ENCODE results near the gene RALY.
A peak's percentile ranks its signal among the peaks of the same experiment; 100 is the strongest.

Gene RALY

DNA sequence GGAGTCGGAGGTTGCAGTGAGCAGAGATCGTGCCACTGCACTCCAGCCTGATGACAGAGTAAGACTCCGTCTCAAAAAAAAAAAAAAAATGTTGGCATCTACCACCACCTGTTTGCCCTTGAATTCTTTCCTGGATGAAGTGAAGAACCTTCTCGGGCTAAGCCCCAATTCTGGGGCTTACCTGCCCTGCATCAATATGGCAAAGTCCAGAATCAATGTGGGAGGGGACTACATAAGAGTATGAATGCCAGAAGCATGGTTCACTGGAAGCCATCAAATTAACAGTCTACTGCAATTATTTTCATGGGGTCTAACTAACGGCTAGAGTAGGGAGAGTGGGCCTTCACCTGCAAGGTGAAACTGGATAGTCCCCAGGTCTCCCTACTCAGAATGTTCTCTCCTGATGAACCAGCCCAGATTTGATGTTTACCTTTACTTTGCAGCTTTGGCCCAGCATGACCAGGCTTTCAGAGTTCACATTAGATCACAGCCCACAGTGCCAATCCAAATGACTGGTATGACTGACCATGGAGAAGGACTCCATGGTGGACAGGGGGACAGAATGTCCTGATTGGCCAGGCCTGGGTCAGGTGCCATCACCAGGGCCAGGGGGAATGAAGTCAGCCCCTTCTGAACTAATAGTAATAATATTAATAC is 7.0 kb upstream of the RALY start:
- WGBS = 93% methylated on average over 5 of the region's 5 CpGs
- Histone ChIP-seq H3K36me3 (ENCODE audit: insufficient read depth, low read length) (no peaks in the 10 kb centered on the region), H3K4me3 (ENCODE audit: low read length) (no peak overlapping the region), H3K9ac (ENCODE audit: low read depth, low read length) (no peak overlapping the region), H3K27ac (ENCODE audit: low read depth, low read length) (no peak overlapping the region), H3K9me3 (ENCODE audit: insufficient read depth, low read depth, low read length) (no peaks in the 10 kb centered on the region), H3K4me1 (ENCODE audit: insufficient read depth, low read length) (no peaks in the 10 kb centered on the region), H3K27me3 (ENCODE audit: insufficient read depth, low read length) (no peaks in the 10 kb centered on the region)

DNA sequence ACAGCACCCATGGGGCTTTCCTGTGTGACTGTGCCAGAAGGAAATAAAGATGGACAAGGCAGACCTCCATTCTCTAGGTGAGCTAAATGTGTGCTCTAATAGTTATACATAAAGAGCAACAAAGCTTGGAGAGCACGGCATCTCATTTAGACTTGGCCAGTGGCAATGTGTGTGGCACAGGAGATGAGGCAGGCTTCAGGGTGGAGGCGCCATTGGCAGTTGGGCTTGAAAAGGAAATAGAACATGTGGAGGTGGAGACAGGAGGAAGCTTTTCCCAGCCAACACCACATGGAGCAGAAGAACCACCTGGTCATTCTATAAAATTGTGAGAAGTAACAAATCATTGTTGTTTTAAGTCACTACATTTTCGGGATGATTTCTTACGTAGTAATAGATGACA is 3.6 kb upstream of the RALY start:
- Histone ChIP-seq H3K36me3 (ENCODE audit: insufficient read depth, low read length) (no peaks in the 10 kb centered on the region), H3K4me1 (ENCODE audit: insufficient read depth, low read length) (peaks cover 11% of the 10 kb centered on the region), H3K9me3 (ENCODE audit: insufficient read depth, low read depth, low read length) (no peaks in the 10 kb centered on the region), H3K27me3 (ENCODE audit: insufficient read depth, low read length) (no peaks in the 10 kb centered on the region), H3K27ac (ENCODE audit: low read depth, low read length) (no peak overlapping the region), H3K4me3 (ENCODE audit: low read length) (no peak overlapping the region), H3K9ac (ENCODE audit: low read depth, low read length) (no peak overlapping the region)
- WGBS = 95% methylated on average over 4 of the region's 4 CpGs

DNA sequence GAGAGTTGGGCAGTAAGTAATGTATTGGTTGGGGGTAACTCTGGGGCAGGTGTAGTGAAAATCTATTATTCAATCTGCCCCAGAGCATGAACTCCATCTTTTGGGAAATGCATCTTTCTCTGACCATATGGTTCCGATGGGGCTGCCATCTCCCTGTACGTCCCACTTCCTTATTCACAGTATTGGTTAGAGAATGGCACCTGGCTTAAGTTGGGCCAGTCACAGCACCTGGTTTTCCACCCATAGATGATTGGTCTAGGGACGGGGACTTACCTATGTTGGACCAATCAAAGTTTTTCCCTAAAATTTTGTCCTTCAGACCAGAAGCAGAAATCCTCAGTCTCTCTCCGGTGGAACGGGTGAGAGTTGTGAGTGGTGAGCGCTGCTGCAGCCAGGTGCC is 2.2 kb upstream of the RALY start:
- Histone ChIP-seq H3K27ac (ENCODE audit: low read depth, low read length) (no peak overlapping the region), H3K27me3 (ENCODE audit: insufficient read depth, low read length) (no peaks in the 10 kb centered on the region), H3K9ac (ENCODE audit: low read depth, low read length) (no peak overlapping the region), H3K4me3 (ENCODE audit: low read length) (peak overlapping the region; percentile 70), H3K36me3 (ENCODE audit: insufficient read depth, low read length) (no peaks in the 10 kb centered on the region), H3K4me1 (ENCODE audit: insufficient read depth, low read length) (peaks cover 19% of the 10 kb centered on the region), H3K9me3 (ENCODE audit: insufficient read depth, low read depth, low read length) (no peaks in the 10 kb centered on the region)
- 87% methylated on average over 6 of the region's 6 CpGs for WGBS

DNA sequence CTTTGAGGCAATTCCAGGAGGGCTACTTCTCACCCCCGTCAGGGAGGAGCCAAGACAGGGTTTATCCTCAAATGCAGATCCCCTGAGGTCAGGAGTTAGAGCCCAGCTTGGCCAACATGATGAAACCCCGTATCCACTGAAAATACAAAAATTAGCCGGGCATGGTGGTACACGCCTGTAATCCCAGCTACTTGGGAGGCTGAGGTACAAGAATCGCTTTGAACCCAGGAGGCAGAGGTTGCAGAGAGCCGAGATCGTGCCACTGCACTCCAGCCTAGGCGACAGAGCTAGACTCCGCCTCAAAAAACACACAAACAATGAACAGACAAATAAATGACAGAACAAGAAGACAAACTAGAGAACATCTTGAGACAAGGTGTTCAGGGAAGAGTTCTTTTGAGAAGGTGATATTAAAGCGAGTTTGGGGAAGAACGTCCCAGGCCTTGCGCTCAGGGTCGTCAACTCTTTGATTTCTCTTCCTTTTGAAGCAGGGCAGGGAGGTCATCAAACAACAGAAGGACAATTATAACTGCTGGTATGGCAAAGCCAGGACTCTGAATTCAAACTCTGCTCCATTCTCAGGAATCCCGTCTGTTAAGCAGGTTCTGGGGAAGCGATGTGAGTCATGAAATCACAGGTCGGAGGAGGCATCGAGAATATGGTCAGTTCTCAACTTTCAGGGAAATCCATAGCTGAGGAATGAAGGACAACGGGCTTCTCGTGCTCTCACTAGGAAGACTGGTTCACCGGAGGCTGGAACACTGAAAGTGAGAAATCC is 1.4 kb upstream of the RALY start:
- H3K9ac ChIP-seq (ENCODE audit: low read depth, low read length) = peak overlapping the region; percentile 82
- no peaks in the 10 kb centered on the region for H3K27me3 ChIP-seq (ENCODE audit: insufficient read depth, low read length)
- no peaks in the 10 kb centered on the region for H3K9me3 ChIP-seq (ENCODE audit: insufficient read depth, low read depth, low read length)
- peak overlapping the region; percentile 70 for H3K4me3 ChIP-seq (ENCODE audit: low read length)
- 39% methylated on average over 19 of the region's 20 CpGs for WGBS
- no peaks in the 10 kb centered on the region; the same call in 1 of the 2 replicates for H3K36me3 ChIP-seq (ENCODE audit: insufficient read depth, low read length)
- H3K27ac ChIP-seq (ENCODE audit: low read depth, low read length) = peak overlapping the region; percentile 90
- H3K4me1 ChIP-seq (ENCODE audit: insufficient read depth, low read length) = peaks cover 19% of the 10 kb centered on the region

DNA sequence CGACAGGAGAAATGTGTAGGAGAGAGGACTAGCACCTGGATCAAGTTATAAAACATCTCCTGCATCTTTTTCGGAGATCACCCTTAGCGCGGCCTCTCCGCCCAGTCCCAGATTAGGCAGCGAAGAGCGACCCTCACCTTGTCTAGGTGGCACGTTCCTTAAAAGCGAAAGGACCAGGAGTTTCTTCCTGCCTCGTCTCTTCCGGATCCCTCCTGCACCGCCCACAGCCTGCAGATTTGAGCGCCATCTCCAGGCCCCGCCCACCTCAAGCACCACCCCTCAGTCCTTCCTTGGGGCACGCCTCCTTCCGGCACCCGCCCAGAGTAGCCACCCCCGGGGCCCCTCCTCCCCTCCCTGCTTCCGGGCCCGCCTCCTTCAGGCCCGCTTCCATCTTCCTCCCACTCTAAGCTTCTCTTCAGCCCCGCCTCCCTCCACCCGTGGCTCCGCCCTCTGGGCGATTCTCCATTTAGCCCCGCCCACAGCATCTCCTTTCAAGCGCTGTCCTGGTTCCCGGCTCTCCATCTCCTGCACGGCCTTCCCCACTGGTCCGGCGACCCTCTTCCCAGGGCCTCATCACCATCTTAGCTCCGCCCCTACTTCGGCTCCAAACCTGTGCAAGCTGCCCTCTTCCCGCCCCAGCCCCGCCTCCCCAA is 662 bp upstream of the RALY start:
- WGBS = 0% methylated on average over 35 of the region's 35 CpGs

DNA sequence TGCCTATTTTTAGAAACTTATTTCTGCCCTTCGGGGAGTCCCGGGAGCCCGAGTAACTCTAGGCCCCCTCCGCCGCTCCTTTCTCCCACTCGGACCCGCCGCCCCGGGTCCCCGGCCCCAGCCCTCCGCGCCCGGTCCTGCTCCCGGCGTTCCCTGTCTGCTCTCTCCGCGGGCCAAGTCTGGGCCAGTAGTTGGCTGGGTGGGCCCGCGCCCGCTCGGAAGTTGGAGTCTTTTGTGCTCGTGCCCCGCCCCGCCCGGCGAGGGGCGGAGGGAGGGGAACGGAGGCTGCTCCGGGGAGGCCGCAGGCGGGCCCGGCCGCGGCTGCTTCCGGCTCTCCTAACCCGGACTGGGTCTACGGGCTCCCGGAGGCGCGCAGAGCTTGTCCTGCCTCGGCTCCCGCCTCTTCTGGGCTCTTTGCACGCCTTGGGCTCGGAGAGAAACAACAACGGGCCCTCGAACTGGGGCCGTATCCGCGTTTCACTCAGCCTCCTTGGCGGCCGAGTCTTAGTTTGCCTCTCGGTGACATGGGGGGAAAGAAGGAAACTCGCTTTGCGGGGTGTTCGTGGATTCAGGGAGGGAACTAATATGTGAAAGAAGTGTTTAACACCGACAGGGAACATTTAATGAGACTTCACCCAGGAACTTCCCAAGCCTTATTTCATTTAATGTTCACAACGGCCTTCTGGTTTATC is 657 bp downstream of the RALY start:
- Histone ChIP-seq H3K27ac (ENCODE audit: low read depth, low read length) (peak overlapping the region; percentile 99), H3K27me3 (ENCODE audit: insufficient read depth, low read length) (no peaks in the 10 kb centered on the region), H3K36me3 (ENCODE audit: insufficient read depth, low read length) (no peaks in the 10 kb centered on the region; the same call in 1 of the 2 replicates), H3K4me3 (ENCODE audit: low read length) (peak overlapping the region; percentile 70), H3K4me1 (ENCODE audit: insufficient read depth, low read length) (peaks cover 19% of the 10 kb centered on the region), H3K9me3 (ENCODE audit: insufficient read depth, low read depth, low read length) (no peaks in the 10 kb centered on the region), H3K9ac (ENCODE audit: low read depth, low read length) (peak overlapping the region; percentile 91)
- WGBS = under 1% methylated on average over 57 of the region's 57 CpGs

More for the DNA sequence above, 662 bp upstream of the RALY start:
- Histone ChIP-seq H3K27me3 (ENCODE audit: insufficient read depth, low read length) (no peaks in the 10 kb centered on the region), H3K9ac (ENCODE audit: low read depth, low read length) (peak overlapping the region; percentile 91), H3K27ac (ENCODE audit: low read depth, low read length) (peak overlapping the region; percentile 99), H3K4me1 (ENCODE audit: insufficient read depth, low read length) (peaks cover 19% of the 10 kb centered on the region), H3K36me3 (ENCODE audit: insufficient read depth, low read length) (no peaks in the 10 kb centered on the region; the same call in 1 of the 2 replicates), H3K9me3 (ENCODE audit: insufficient read depth, low read depth, low read length) (no peaks in the 10 kb centered on the region), H3K4me3 (ENCODE audit: low read length) (peak overlapping the region; percentile 70)

DNA sequence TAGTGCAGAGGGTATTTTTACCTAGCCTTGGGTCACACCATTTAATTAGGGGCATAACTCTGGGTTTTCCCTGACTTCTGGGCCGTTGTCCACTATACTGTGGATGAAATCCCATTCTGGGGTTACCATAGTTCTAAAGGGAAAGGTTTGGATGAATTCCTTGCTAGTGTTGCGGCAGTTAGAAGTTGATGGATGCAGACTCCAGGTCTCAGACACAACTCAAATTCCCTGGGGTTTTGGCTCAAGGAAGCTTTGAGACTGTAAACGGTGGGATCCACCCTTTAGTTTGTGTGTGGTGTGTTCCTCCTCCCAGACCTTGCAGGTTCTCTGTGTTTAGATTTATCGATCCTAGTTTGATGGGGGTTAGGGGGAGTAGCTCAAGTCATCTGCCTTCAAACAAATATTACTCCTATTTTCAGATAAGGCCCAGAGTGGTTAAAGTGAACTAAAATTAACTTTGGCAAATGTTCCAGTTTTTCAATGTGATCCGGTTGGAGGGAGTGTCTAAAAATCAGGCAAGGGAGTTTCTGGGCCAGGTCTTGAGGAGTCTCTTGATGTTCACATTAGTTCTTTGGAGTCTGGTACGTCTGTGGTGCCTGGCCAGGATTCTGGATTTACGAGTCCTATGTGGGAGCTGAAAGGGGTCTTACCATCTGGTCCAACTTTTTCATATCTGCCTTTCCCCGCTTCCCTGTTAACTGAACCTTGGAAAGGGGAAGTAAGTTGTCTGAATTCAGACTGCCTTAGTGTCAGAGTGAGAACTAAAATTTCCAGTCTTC is 1.5 kb downstream of the RALY start:
- H3K4me3 ChIP-seq (ENCODE audit: low read length) = peak overlapping the region; percentile 70
- no peaks in the 10 kb centered on the region for H3K27me3 ChIP-seq (ENCODE audit: insufficient read depth, low read length)
- 43% methylated on average over 6 of the region's 8 CpGs for WGBS
- no peaks in the 10 kb centered on the region for H3K9me3 ChIP-seq (ENCODE audit: insufficient read depth, low read depth, low read length)
- no peaks in the 10 kb centered on the region; the same call in 1 of the 2 replicates for H3K36me3 ChIP-seq (ENCODE audit: insufficient read depth, low read length)
- H3K9ac ChIP-seq (ENCODE audit: low read depth, low read length) = peak overlapping the region; percentile 91
- H3K27ac ChIP-seq (ENCODE audit: low read depth, low read length) = no peak overlapping the region
- peaks cover 19% of the 10 kb centered on the region for H3K4me1 ChIP-seq (ENCODE audit: insufficient read depth, low read length)

DNA sequence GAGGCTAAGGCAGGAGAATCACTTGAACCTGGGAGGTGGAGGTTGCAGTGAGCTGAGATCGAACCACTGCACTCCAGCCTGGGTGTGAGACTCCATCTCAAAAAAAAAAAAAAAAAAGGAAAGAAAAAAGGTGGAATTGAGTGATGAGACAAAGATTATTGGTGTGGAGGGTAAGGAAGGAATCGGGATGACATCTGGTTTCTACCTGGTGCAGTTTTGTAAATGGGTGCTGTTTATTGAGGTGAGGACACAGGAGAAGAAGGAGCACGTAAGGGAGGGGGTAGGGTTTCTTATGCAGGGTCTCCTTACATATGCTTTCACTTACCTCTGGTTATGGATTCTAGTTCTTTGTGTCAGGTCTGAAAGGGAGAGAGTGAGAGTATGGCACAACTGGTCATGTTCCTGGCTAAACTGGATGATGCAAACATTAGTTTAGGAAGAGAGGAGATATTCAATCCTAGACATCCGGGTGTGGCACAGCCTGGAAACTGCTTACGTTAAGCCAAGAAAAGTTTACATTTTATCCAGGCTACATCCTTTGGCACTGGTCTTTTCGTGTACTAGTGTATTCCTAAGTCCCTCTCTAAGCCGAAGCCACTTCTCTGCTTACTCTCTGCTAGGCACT is 5.4 kb downstream of the RALY start:
- no peak overlapping the region for H3K27ac ChIP-seq (ENCODE audit: low read depth, low read length)
- H3K9me3 ChIP-seq (ENCODE audit: insufficient read depth, low read depth, low read length) = no peaks in the 10 kb centered on the region
- H3K4me1 ChIP-seq (ENCODE audit: insufficient read depth, low read length) = peaks cover 15% of the 10 kb centered on the region
- no peak overlapping the region; the same call in 1 of the 2 replicates for H3K9ac ChIP-seq (ENCODE audit: low read depth, low read length)
- WGBS = 90% methylated on average over 7 of the region's 7 CpGs
- no peak overlapping the region for H3K4me3 ChIP-seq (ENCODE audit: low read length)
- H3K36me3 ChIP-seq (ENCODE audit: insufficient read depth, low read length) = peaks cover 4% of the 10 kb centered on the region; the same call in 1 of the 2 replicates
- no peaks in the 10 kb centered on the region for H3K27me3 ChIP-seq (ENCODE audit: insufficient read depth, low read length)

DNA sequence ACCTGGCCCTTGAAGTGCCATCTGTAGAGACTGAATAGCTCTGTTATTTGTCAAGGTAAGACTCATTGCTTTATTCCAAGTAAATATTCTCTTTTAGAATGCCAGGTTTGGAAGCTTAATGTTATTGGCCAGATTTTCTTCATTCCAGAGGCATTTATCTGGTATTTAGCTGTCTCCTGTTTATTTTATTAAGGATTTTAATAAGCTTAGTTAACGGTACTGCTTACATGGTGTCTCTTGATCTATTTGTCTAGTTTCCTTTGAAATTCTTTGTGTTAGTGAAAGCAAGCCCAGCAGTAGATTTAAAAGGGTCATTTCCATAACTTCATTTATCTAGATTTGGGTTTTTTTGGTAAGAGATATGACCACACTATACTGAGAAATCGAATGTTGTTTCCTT is 7.7 kb downstream of the RALY start:
- no peak overlapping the region for H3K27ac ChIP-seq (ENCODE audit: low read depth, low read length)
- H3K9me3 ChIP-seq (ENCODE audit: insufficient read depth, low read depth, low read length) = no peaks in the 10 kb centered on the region
- WGBS = 94% methylated on average over 2 of the region's 2 CpGs
- H3K4me1 ChIP-seq (ENCODE audit: insufficient read depth, low read length) = peaks cover 9% of the 10 kb centered on the region; the same call in 1 of the 2 replicates
- no peak overlapping the region for H3K9ac ChIP-seq (ENCODE audit: low read depth, low read length)
- no peaks in the 10 kb centered on the region for H3K27me3 ChIP-seq (ENCODE audit: insufficient read depth, low read length)
- no peak overlapping the region for H3K4me3 ChIP-seq (ENCODE audit: low read length)
- peaks cover 4% of the 10 kb centered on the region; the same call in 1 of the 2 replicates for H3K36me3 ChIP-seq (ENCODE audit: insufficient read depth, low read length)

DNA sequence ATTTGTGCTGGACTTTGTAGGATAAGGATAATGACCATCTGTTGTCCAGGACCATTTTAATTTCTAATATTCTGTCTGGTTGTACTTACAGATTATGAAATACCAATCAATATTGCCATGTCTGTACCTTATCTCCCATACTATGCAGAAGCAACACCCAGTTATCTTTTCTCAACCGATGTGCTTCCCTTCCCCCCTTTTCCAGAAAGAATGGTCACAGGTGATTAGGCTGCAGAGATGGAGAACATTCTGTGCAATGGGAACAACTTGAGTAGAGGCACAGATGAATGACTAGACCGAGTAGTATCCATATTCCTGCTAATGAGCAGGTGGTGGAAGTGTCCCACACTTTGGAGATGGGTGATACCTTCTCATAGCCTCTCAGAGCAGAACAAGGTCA is 10.5 kb downstream of the RALY start:
- H3K9me3 ChIP-seq (ENCODE audit: insufficient read depth, low read depth, low read length) = no peaks in the 10 kb centered on the region
- WGBS = 95% methylated on average over 2 of the region's 2 CpGs
- H3K9ac ChIP-seq (ENCODE audit: low read depth, low read length) = no peak overlapping the region
- H3K27me3 ChIP-seq (ENCODE audit: insufficient read depth, low read length) = no peaks in the 10 kb centered on the region
- H3K36me3 ChIP-seq (ENCODE audit: insufficient read depth, low read length) = 0 out of 2 replicates have a peak, but pooled peaks cover 4% of the 10 kb centered on the region
- no peak overlapping the region for H3K4me3 ChIP-seq (ENCODE audit: low read length)
- H3K27ac ChIP-seq (ENCODE audit: low read depth, low read length) = no peak overlapping the region
- H3K4me1 ChIP-seq (ENCODE audit: insufficient read depth, low read length) = peaks cover 15% of the 10 kb centered on the region; the same call in 1 of the 2 replicates

Measured in HUES64 (cell line).